Keratinocyte (primary cell): ENCODE measurements around the gene SLC39A11.

Experiments used
- CTCF ChIP-seq, 3 experiments: IDR thresholded peaks in 1 of 3; conservative IDR thresholded peaks in 1 of 3; optimal IDR thresholded peaks in 1 of 3; 2 replicates in 2 of 3; 3 replicates in 1 of 3; pipeline versions ENCODE3 to v1.5.1; 2011; ENCODE audit warnings: low read length in 3 of 3, mild to moderate bottlenecking in 3 of 3, moderate library complexity in 2 of 3, control low read depth in 1 of 3, inconsistent platforms in 1 of 3; ENCODE audit not compliant: insufficient read depth in 2 of 3; ENCODE audit errors: extremely low read depth in 1 of 3
- EZH2 ChIP-seq: IDR thresholded peaks from one replicate; pipeline ENCODE4 v1.6.1; 2012; ENCODE audit warnings: inconsistent platforms, mild to moderate bottlenecking, low read length, moderate library complexity

- TF ChIP-seq CTCF (optimal IDR thresholded peaks at IDR 0.05 in 1 of 3, IDR thresholded peaks at IDR 0.05 in 1 of 3, conservative IDR thresholded peaks at IDR 0.05 in 1 of 3; ENCODE audit: extremely low read depth in 1 of 3, insufficient read depth in 2 of 3, low read length in 3 of 3) (no peak), EZH2 (no peak)
Observed at GRCh38 chr17:72901657-72902056, 190.8 kb downstream of the SLC39A11 start.
